Measurements from ENCODE around the gene TMEM9B.

The TMEM9B gene

GRCh38 chr11:8930456-8931175, 33.6 kb downstream of the TMEM9B start:
- no peak for DNase-seq (ENCODE audit: low spot score)
- in situ Hi-C loops (cut with MboI; ENCODE audit: low pct_unique_long_range_greater_than_20kb, low sequenced_read_pairs, unreplicated experiment), result no loop called here

GRCh38 chr11:8928981-8929615, 35.1 kb downstream of the TMEM9B start:
- DNase-seq (ENCODE audit: low spot score), result no peak
- TF ChIP-seq CTCF (IDR thresholded peaks at IDR 0.05; ENCODE audit: extremely low read depth, insufficient read depth, missing control alignments), result no peak
- in situ Hi-C loops (cut with MboI; ENCODE audit: low pct_unique_long_range_greater_than_20kb, low sequenced_read_pairs, unreplicated experiment), result no loop called here

More at GRCh38 chr11:8930456-8931175, 33.6 kb downstream of the TMEM9B start:
- TF ChIP-seq CTCF (IDR thresholded peaks at IDR 0.05; ENCODE audit: extremely low read depth, insufficient read depth, missing control alignments), result no peak

GRCh38 chr11:8928205-8928604, 36.0 kb downstream of the TMEM9B start:
- no peak for TF ChIP-seq CTCF (IDR thresholded peaks at IDR 0.05; ENCODE audit: extremely low read depth, insufficient read depth, missing control alignments)
- in situ Hi-C loops (cut with MboI; ENCODE audit: low pct_unique_long_range_greater_than_20kb, low sequenced_read_pairs, unreplicated experiment), result no loop called here
- no peak for DNase-seq (ENCODE audit: low spot score)

GRCh38 chr11:8927233-8927632, 37.0 kb downstream of the TMEM9B start:
- no peak for DNase-seq (ENCODE audit: low spot score)
- in situ Hi-C loops (cut with MboI; ENCODE audit: low pct_unique_long_range_greater_than_20kb, low sequenced_read_pairs, unreplicated experiment), result no loop called here
- TF ChIP-seq CTCF (IDR thresholded peaks at IDR 0.05; ENCODE audit: extremely low read depth, insufficient read depth, missing control alignments), result no peak

- DNase-seq (ENCODE audit: low spot score), result no peak
- no peak for TF ChIP-seq CTCF (IDR thresholded peaks at IDR 0.05; ENCODE audit: extremely low read depth, insufficient read depth, missing control alignments)
- in situ Hi-C loops (cut with MboI; ENCODE audit: low pct_unique_long_range_greater_than_20kb, low sequenced_read_pairs, unreplicated experiment), result no loop called here
Measured at GRCh38 chr11:8926236-8926635, 38.0 kb downstream of the TMEM9B start.

- DNase-seq (ENCODE audit: low spot score), result no peak
- TF ChIP-seq CTCF (IDR thresholded peaks at IDR 0.05; ENCODE audit: extremely low read depth, insufficient read depth, missing control alignments), result no peak
- in situ Hi-C loops (cut with MboI; ENCODE audit: low pct_unique_long_range_greater_than_20kb, low sequenced_read_pairs, unreplicated experiment), result no loop called here
Measured at GRCh38 chr11:8925711-8926110, 38.5 kb downstream of the TMEM9B start.

Data from GM13977 (cell line).